Effector memory CD8-positive, alpha-beta T cell (primary cell): ENCODE measurements around the gene GCHFR.

Source experiments
- ATAC-seq: fragments of 150-1000 bp; cut with Tn5 transposase; replicated peaks from 2 replicates; pipeline ENCODE4 v1.10.0; 2021; ENCODE audit warnings: mild to moderate bottlenecking, moderate library complexity
- DNase-seq, 3 experiments: peaks; one replicate each; pipeline ENCODE4 v3.0.0; 2021
- H3K27ac Mint-ChIP-seq, 2 donors: one replicate each; pipeline ENCODE4 v1.8.0; 2022; ENCODE audit warnings: mild to moderate bottlenecking in 2 of 2, mixed read lengths in 2 of 2, moderate library complexity in 2 of 2
- H3K27me3 Mint-ChIP-seq, 2 donors: one replicate each; pipeline ENCODE4 v1.8.0; 2022; ENCODE audit warnings: mixed read lengths in 2 of 2
- H3K36me3 Mint-ChIP-seq: one replicate; pipeline ENCODE4 v1.8.0; 2022; ENCODE audit warnings: mild to moderate bottlenecking, moderate library complexity, mixed read lengths; ENCODE audit not compliant: insufficient read depth
- H3K4me1 Mint-ChIP-seq, 2 donors: one replicate each; pipeline ENCODE4 v1.8.0; 2022; ENCODE audit warnings: low read depth in 2 of 2, mixed read lengths in 2 of 2
- H3K4me3 Mint-ChIP-seq, 2 donors: one replicate each; pipeline ENCODE4 v1.8.0; 2022; ENCODE audit warnings: mild to moderate bottlenecking in 2 of 2, mixed read lengths in 2 of 2, moderate library complexity in 2 of 2
- H3K9me3 Mint-ChIP-seq, 2 donors: one replicate each; pipeline ENCODE4 v1.8.0; 2022; ENCODE audit warnings: mixed read lengths in 2 of 2

The GCHFR gene

GRCh38 chr15:40773902-40774301 is 10.0 kb downstream of the GCHFR start:
- Mint-ChIP-seq H3K9me3 (no peaks in the 10 kb centered on the region), H3K27ac (no peak overlapping the region), H3K27me3 (no peaks in the 10 kb centered on the region), H3K36me3 (peaks cover 40% of the 10 kb centered on the region), H3K4me1 (peaks cover 21 to 23% of the 10 kb centered on the region in 2 donors), H3K4me3 (no peak overlapping the region)
- no peak for DNase-seq
- no peak for ATAC-seq

- Mint-ChIP-seq H3K4me1 (peaks cover 10 to 19% of the 10 kb centered on the region in 2 donors), H3K27me3 (no peaks in the 10 kb centered on the region), H3K4me3 (no peak overlapping the region), H3K36me3 (peaks cover 34% of the 10 kb centered on the region), H3K9me3 (no peaks in the 10 kb centered on the region), H3K27ac (no peak overlapping the region)
- DNase-seq (no peak), ATAC-seq (no peak)
Observed at GRCh38 chr15:40775007-40775406, 11.1 kb downstream of the GCHFR start.

GRCh38 chr15:40775740-40776536 is 12.1 kb downstream of the GCHFR start:
- no peaks in the 10 kb centered on the region for H3K27me3 Mint-ChIP-seq

DNA sequence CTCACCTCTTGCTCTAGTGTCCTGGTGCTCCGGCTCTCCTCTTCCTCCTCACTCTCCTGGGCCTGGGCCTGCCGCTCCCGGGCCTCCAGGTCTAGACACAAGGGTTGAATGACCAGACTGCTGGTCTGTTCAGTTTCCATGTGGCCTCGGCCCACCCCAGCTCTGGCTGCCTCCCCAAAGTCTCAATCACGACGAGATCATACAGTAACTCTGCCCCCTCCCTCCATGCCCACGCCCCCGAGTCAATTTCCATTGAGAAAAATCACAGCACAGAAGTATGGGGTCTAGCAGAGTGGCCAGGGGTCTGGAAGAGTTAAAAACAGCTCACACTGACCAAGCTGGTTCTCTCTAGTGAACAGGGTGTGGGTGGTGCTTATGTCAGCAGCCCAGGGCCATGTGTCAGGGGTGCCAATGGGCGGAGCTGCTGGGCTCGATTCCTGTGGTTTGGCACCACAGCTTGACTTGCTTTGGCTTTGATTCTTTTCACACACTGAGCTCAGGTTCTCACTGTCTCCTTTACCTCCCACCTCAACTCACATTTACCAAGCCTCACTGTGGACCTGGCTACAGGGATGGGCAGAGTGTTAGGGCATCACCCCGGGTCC is 12.8 kb downstream of the GCHFR start:
- Mint-ChIP-seq H3K27me3 (no peaks in the 10 kb centered on the region), H3K4me3 (peak overlapping the region; percentile 63 to 67), H3K27ac (peak overlapping the region; percentile 69 to 80), H3K9me3 (no peaks in the 10 kb centered on the region), H3K36me3 (peaks cover 32% of the 10 kb centered on the region), H3K4me1 (peaks cover 8 to 16% of the 10 kb centered on the region in 2 donors)
- ATAC-seq (peak; percentile 100), DNase-seq (peak; percentile 70 to 73 (median 72))

More at GRCh38 chr15:40775740-40776536, 12.1 kb downstream of the GCHFR start:
- no peak for DNase-seq
- peaks cover 34% of the 10 kb centered on the region for H3K36me3 Mint-ChIP-seq
- no peaks in the 10 kb centered on the region for H3K9me3 Mint-ChIP-seq
- no peak for ATAC-seq
- peaks cover 8 to 16% of the 10 kb centered on the region in 2 donors for H3K4me1 Mint-ChIP-seq
- H3K27ac Mint-ChIP-seq = peak overlapping the region; percentile 69 to 80
- H3K4me3 Mint-ChIP-seq = no peak overlapping the region

GRCh38 chr15:40782609-40783227 is 18.9 kb downstream of the GCHFR start:
- no peaks in the 10 kb centered on the region for H3K9me3 Mint-ChIP-seq
- H3K27me3 Mint-ChIP-seq = no peaks in the 10 kb centered on the region
- peak overlapping the region in 1 of 2 donors; percentile 4 for H3K27ac Mint-ChIP-seq
- DNase-seq (peak; percentile 76 to 81 (median 77)), ATAC-seq (peak; percentile 91)
- peaks cover 6% of the 10 kb centered on the region for H3K36me3 Mint-ChIP-seq
- no peak overlapping the region for H3K4me3 Mint-ChIP-seq
- H3K4me1 Mint-ChIP-seq = peaks cover 12 to 25% of the 10 kb centered on the region in 2 donors

DNA sequence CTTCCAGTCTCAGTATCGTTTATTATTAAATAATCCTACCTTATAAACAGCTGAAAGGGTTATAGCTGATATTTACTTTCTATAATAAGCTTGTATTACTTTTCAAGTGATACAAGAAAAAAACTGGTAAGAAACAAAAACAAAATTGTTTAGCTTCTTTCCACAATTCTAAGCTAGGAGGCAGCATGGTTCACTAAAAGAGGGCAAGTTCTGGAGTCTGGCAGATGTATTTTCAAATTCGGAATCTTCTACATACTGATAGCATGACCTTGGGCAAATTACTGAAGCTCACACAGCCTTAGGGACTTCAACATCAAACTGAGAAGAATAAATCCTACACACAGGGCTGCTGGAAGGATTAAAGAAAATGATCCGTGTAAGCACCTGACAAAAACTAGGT is 21.3 kb downstream of the GCHFR start:
- peaks cover 3% of the 10 kb centered on the region for H3K36me3 Mint-ChIP-seq
- no peaks in the 10 kb centered on the region for H3K9me3 Mint-ChIP-seq
- ATAC-seq = no peak
- no peak for DNase-seq
- H3K27me3 Mint-ChIP-seq = no peaks in the 10 kb centered on the region
- H3K27ac Mint-ChIP-seq = no peak overlapping the region
- no peak overlapping the region for H3K4me3 Mint-ChIP-seq
- H3K4me1 Mint-ChIP-seq = peaks cover 16 to 30% of the 10 kb centered on the region in 2 donors

- ATAC-seq = no peak
- Mint-ChIP-seq H3K27me3 (no peaks in the 10 kb centered on the region), H3K9me3 (no peaks in the 10 kb centered on the region), H3K27ac (no peak overlapping the region), H3K4me3 (no peak overlapping the region), H3K4me1 (peaks cover 16 to 30% of the 10 kb centered on the region in 2 donors), H3K36me3 (peaks cover 3% of the 10 kb centered on the region)
- DNase-seq = no peak
Observed at GRCh38 chr15:40785814-40786213, 21.9 kb downstream of the GCHFR start.

GRCh38 chr15:40787344-40787841 is 23.5 kb downstream of the GCHFR start:
- peak; percentile 26 to 41 (median 34) for DNase-seq
- Mint-ChIP-seq H3K36me3 (peaks cover 13% of the 10 kb centered on the region), H3K4me1 (peaks cover 16 to 30% of the 10 kb centered on the region in 2 donors), H3K27me3 (no peaks in the 10 kb centered on the region), H3K4me3 (no peak overlapping the region), H3K9me3 (no peaks in the 10 kb centered on the region), H3K27ac (peak overlapping the region; percentile 41 to 83)
- peak; percentile 76 for ATAC-seq

GRCh38 chr15:40787991-40788390 is 24.1 kb downstream of the GCHFR start:
- ATAC-seq (no peak), DNase-seq (no peak)
- Mint-ChIP-seq H3K9me3 (no peaks in the 10 kb centered on the region), H3K4me1 (peaks cover 13 to 24% of the 10 kb centered on the region in 2 donors), H3K4me3 (no peak overlapping the region), H3K27me3 (no peaks in the 10 kb centered on the region), H3K27ac (peak overlapping the region; percentile 41 to 83), H3K36me3 (peaks cover 18% of the 10 kb centered on the region)

DNA sequence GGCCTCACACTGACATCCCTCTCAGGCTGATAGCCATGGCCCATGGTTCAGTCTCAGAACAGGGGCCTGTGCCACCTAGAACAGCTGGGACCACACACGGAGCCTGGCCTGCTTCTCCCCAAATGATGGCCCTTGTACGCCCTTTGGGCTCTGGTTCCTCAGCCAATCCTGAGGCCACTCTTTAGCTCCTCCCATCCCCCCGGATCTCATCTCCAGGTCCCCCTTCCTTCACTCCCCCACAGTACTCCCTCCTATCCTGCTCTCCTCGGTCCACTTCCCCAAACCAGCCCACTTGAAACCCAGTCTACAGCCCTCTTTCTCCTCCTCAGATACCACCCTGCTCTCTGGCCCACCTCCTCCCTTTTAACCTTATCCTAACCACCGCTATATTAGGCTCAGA is 25.3 kb downstream of the GCHFR start:
- Mint-ChIP-seq H3K4me3 (no peak overlapping the region), H3K4me1 (peaks cover 16 to 31% of the 10 kb centered on the region in 2 donors), H3K36me3 (peaks cover 15% of the 10 kb centered on the region), H3K27ac (peak overlapping the region in 1 of 2 donors; percentile 75), H3K27me3 (no peaks in the 10 kb centered on the region), H3K9me3 (no peaks in the 10 kb centered on the region)
- DNase-seq (no peak), ATAC-seq (no peak)

GRCh38 chr15:40789999-40790398 is 26.1 kb downstream of the GCHFR start:
- H3K9me3 Mint-ChIP-seq = no peaks in the 10 kb centered on the region

GRCh38 chr15:40790718-40791117 is 26.9 kb downstream of the GCHFR start:
- H3K4me3 Mint-ChIP-seq = no peak overlapping the region
- no peaks in the 10 kb centered on the region for H3K9me3 Mint-ChIP-seq
- ATAC-seq (no peak), DNase-seq (no peak)
- H3K36me3 Mint-ChIP-seq = peaks cover 15% of the 10 kb centered on the region
- peaks cover 16 to 34% of the 10 kb centered on the region in 2 donors for H3K4me1 Mint-ChIP-seq
- no peak overlapping the region for H3K27ac Mint-ChIP-seq
- H3K27me3 Mint-ChIP-seq = no peaks in the 10 kb centered on the region

More at GRCh38 chr15:40789999-40790398, 26.1 kb downstream of the GCHFR start:
- H3K36me3 Mint-ChIP-seq = peaks cover 15% of the 10 kb centered on the region
- peaks cover 16 to 31% of the 10 kb centered on the region in 2 donors for H3K4me1 Mint-ChIP-seq
- H3K4me3 Mint-ChIP-seq = no peak overlapping the region
- ATAC-seq (no peak), DNase-seq (no peak)
- H3K27ac Mint-ChIP-seq = no peak overlapping the region
- H3K27me3 Mint-ChIP-seq = no peaks in the 10 kb centered on the region

GRCh38 chr15:40792394-40792793 is 28.5 kb downstream of the GCHFR start:
- no peaks in the 10 kb centered on the region for H3K27me3 Mint-ChIP-seq
- DNase-seq (no peak), ATAC-seq (no peak)
- H3K9me3 Mint-ChIP-seq = no peaks in the 10 kb centered on the region
- no peak overlapping the region for H3K4me3 Mint-ChIP-seq
- peak overlapping the region in 1 of 2 donors; percentile 30 for H3K27ac Mint-ChIP-seq
- H3K36me3 Mint-ChIP-seq = peaks cover 15% of the 10 kb centered on the region
- peaks cover 14 to 32% of the 10 kb centered on the region in 2 donors for H3K4me1 Mint-ChIP-seq
